NCI-H2196 treated with DMSO at 0.1 percent for 48 hours (cell line): Measurements from ENCODE around the gene CHRM1.

Source experiments
- DNase-seq: peaks from one replicate; lab custom pipeline; 2025; ENCODE audit not compliant: unreplicated experiment; lab: John Stamatoyannopoulos, UW

CHRM1 gene

DNA sequence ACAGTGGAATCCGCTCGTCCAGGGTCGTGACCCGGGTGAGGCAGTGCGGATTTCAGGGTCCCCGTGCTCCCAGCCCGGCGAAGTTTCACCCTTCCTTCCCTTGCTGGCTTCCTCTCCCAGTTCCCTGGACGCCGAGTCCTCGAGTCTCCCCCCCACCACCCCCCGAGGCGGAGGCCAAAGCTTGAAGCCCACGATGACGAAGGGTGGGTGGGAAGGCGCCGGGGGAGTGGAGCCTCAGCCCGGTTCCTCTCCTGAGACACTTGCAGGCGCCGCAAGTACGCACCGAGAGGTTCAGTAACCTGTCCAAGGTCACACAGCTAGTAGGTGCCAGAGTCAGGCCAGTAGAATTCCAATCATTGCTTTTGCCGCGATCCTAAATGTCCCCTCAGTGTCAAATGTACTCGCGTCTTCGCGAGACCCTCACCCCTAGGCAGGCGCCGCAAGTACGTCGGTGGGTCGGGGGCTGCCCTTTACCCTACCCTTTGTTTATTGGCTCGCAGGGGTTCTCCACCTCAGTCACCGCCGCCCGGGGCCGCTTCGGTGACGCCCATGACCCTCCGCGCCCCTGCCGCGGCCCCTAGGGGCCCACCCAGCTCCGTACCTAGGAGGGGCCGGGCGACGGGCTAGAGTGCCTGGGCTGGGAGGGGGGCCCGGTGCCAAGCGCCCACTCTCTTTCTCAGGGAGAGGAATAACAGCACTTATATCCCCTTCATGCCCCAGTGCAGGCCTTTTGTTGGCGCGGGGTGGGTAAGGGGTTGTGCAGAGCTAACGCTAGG is 5.7 kb upstream of the CHRM1 start:
- DNase-seq = no peak

DNA sequence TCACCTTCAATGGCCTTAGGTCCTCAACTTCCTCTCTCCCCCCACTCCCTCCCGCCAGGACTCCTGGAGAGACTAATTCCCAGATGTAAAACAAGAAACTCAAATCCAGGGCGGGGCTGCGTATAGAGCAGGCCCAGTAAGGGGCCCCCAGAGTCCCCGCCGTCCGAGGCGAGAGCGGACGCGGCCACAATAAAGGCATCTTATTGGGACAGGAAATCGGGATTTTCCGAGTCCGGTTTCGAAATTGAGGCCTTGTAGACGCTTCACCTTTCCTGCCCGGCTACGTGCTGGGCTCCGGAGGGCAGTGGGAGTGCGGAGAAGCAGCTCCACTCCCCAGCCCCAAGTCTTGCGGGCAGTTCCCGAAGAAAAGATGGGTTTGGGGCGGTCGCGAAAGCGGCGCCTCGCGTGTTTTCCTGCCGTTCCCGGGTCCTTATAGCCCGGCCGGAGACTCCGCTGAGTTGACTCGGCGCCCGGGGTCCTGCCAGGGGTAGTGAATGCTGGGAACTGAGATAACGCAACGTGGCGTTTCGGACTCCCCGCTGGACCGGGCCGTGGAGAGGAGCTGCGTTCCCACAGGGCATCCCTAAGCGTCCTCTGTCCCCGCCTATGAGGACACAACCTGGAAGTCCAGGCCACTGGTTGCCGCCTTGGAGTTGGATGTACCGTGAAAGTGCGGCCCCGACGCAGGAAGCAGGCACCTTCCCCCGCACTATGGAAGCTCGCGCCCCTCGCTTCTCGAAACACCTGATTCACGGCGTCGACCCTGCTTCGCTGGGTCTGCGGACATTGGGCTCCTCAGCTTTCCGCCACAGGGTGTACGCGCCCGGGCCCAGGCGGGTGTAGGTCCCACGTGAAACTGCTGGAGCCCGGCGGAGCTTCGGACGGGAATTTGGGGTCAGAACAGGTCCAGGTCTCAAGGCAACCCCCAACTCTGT is 4.8 kb upstream of the CHRM1 start:
- DNase-seq = no peak

DNA sequence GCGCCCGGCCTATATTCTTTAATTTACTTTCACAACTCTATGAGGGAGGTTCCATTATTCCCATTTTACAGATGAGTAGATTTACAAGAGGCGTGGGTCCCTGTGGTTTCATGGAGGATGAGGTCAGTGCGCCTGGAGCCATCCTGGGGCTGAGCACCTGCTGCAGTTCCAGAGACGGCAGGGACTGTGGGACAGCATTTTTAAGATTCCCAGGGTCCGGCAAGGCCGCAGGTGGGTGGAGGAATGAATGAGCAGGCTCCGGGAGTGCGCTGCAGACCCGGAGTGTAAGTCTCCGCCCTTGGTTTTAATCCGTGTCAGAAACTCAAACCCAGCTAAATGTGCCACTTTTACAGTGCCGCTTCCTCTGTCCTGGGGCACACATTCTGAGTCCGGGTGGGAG is 4.1 kb upstream of the CHRM1 start:
- DNase-seq = no peak

DNA sequence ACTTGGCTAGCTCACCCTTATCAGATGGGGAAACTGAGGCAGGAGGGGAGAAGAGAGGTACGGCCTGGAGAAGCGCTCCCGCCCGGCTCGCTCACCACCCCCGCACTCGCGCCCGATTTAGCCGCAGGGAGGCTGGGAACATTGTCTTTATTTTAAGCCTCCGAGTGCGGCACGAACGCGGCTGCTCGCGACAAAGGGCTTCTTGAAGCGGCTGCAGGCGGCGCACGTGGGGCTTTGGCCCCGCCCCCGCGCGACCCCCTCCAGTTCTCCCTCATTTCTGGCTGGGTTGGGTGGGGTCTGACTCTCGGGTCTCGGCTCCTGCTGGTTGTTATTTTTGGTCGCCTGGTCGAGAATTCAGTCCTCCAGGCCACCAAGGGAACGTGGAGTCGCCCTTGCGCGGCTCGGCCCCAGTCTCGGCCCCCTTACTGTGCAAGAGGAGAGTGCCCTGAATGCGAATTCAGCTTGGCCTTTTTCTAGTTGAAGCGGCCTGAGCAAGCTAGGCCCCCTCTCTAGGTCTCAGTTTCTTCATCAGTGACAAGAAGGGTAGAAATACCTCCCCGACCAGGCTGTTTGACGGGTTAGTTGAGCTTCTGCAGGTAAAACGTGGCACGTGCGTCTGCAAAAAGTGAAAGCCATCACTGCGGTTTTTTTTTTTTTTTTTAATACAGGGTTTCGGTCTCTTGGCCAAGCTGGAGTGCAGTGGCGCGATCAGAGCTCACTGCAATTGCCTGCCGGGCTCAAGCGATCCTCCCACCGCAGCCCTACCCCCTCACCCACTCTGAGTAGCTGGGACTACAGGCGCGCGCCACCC is 2.6 kb upstream of the CHRM1 start:
- no peak for DNase-seq

DNA sequence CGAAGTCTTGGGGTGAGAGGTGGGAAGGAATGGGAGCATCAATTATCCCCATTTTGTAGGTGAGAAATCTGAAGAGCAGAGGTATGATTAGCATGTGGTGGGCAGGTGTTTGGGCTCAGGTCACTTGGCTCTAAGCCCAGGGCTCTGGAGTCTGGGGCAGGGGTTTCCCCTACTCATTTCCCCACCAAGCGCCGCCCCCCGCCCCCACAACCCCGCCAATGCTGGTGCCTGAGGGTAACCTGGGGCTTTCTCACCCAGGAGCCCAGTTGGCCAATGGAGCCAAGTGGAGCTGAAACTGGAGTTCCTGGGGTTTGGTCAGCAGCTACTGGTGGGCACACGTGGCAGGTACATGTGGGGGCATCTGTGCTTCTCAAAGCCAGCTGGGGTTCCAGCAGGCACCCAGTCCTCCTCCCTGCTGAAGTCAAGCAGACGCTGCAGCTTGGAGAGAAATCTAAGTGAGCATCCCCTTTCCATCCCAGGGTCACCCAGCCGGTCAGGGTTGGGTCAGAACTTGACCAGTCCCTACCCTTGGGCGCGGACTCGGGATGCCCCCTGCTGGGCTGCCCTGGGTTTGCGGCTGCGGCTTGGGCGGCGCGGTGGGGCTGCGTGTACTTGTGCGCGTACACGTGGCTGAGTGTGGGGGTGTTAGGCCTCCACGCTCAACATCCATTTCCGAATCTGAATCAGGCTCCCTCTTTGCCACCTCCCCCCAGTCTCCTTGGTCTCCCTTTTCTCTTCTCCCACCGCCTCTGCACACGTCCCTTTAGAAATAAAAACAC is 1.7 kb upstream of the CHRM1 start:
- no peak for DNase-seq

DNA sequence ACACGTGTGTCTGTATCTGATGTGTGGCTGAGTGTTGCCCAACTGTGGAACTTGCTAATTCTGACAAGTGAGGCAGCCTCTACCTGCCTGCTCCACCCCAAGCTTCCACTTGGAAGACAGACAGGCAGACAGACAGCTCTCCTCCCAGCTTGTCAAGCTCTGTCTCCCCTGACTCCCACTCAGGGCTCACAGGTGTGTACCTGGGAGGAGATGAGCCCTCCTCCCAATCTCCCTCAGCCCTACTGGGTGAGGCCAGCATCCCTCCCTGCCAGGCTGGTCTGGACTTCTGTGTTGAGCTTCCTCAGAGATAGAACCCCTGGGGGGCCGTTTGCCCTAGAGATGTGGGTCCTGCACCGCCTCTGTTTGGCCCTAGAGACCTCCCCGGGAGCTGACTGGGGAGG is 1.0 kb upstream of the CHRM1 start:
- no peak for DNase-seq

DNA sequence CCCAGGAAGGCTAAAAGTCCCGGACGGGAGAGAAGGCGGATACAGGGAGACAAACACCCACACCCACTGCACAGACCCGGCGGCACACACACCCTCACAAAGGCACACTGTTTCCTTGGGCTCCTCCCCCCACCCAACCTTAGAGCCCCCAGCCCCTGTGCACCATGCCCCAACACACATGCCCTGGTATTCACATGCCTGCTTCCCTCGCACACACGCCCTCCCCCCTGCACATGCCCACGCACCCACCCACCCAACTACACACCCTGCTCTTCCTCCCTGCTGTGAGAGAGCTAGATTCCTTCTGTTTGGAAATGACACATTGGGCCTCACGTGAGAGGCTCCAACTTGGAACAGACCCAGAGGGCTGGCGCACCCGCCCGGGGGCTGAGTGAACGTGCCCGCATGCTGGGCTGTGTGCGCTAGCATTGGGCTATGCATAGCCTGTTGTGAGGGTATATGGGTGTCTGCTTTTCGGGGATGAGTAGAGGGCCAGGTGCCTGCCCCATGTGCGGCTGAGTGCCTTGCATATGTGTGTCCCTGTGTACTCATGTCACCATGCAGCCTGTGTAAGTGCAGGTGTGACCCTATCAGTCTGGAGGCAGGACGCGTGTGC is 518 bp upstream of the CHRM1 start:
- no peak for DNase-seq

DNA sequence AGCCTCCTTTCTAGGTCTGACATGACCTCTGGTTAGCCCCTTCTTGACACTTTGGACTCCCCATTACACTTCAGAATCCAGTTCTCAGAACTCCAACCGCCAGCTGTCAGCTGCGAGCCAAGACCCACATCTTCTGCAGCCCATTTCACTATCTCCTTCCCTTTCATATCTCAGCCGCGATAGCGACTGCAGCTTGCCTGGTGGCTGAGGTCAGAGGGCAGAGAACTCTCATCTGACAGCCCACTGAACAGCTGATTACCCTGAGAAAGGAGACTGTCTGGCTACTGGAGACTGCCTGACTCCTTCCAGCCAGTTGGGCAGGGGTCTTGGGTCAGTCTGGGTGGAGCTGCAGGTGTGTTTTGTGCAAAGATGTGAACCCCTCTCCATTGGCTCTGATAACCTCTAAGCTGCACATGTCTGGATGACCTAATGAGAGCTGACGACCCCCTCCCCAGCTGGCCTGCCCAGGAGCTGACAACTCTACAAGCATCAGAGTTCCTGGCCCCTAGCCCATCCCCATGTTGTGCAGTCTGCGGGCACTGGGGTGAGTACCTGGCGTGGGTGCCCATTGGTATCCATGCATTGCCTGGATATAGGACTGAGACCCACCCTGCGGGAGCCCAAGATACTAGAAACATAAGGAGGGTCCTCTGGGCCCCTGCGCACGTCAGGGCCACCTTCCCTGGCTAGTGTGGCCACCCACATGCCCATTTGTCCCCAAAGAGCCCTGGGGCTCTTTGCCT is 1.1 kb downstream of the CHRM1 start:
- DNase-seq = no peak

DNA sequence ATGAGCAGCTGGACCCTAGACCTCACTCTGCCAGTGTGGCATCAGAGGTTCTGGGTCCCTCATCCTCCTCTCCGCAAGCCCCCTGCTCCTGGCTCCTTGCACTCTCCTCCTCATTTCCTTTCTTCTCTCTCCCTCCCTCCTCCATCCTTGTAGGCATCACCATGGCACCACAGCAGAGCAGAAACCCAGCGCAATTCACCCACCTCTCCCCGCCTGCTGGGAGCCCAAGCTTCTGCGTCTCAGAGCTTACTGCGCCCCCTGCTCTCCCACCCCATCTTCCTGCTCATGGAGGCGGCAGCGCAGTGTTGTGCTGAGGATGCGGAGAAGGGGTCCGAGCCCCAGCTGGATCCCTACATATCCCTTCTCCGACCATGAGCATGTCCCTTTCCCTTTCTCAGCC is 1.7 kb downstream of the CHRM1 start:
- no peak for DNase-seq

DNA sequence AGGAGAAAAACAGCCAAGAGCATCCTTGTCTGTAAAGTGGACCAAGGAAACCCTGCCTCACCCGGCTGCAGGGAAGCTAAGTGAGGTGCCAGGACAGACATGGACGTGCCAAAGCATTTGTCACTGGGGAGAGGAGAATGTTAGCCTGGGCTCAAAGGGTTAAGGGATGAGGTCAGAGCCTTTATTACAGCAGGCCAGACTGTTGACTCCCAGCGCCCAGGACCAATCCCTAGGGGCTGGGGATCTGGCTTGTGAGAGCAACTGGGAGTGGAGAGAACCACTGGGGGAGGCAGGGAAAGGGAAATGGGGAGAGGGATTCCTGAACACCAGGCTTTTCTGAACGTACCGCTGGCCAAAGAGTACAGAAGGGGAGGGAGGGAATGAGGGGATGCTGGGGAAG is 2.6 kb downstream of the CHRM1 start:
- no peak for DNase-seq

DNA sequence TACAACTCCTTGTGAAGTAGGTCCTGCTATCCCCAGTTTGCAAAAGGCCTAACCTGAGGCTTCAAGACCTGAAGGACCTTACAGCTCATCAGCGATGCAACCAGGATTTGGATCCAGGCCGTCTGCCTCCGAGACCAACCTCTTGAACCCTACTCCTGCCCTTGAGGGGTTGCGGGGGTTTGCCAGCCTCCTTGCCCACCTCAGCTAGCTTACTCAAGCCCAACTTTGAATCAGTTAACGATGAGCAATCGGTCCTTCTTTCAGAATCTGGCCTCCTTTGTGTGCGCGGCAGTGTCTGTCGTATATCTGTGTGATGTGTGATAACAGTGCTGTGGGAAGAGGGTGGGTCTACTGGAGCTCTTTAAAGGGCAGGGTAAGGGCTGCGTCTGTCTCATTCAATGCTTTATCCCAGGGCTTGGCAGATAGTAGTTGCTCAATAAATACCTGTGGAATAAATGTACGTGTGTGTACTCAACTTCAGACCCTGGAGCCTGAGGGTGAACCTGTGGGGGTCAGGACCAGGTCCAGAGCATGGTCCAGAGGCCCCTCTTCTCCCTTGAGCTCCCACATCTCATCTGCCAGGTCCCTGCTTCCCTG is 3.2 kb downstream of the CHRM1 start:
- no peak for DNase-seq

DNA sequence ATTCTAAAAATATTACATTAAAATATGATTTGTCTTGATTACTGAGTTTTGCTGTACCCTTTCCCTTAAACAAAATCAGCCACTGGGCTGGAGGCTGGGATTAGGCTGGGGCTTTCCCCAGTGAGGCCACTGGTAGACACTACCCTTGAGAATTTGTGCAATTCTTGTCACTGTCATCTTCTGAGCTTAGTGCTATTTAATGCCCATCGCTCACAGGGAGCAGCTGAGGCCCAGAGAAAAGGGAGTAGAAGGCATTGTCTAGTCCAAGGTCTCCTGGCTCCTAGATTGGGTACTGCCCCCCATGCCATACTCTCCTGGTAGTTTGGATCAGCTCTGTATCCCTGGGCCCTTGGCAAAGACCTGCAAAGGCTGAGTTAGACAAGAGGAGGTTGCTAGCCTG is 6.7 kb downstream of the CHRM1 start:
- no peak for DNase-seq

DNA sequence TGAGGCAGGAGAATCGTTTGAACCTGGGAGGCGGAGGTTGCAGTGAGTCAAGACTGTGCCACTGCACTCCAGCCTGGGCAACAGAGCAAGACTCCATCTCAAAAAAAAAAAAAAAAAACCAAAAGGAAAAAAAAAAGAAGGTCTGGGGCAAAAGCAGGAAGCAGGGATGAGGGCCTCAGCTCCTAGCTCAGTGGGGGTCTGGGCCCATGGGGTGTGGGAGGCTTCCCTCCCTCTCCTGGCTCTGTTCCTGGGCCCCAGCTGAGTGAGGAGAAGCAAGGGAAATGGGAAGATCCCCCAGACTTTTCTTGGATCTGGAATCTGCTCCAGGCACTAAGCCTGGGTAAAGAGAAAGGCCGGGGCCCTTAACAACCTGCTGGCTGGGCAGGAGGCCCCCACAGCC is 8.9 kb downstream of the CHRM1 start:
- DNase-seq = no peak

DNA sequence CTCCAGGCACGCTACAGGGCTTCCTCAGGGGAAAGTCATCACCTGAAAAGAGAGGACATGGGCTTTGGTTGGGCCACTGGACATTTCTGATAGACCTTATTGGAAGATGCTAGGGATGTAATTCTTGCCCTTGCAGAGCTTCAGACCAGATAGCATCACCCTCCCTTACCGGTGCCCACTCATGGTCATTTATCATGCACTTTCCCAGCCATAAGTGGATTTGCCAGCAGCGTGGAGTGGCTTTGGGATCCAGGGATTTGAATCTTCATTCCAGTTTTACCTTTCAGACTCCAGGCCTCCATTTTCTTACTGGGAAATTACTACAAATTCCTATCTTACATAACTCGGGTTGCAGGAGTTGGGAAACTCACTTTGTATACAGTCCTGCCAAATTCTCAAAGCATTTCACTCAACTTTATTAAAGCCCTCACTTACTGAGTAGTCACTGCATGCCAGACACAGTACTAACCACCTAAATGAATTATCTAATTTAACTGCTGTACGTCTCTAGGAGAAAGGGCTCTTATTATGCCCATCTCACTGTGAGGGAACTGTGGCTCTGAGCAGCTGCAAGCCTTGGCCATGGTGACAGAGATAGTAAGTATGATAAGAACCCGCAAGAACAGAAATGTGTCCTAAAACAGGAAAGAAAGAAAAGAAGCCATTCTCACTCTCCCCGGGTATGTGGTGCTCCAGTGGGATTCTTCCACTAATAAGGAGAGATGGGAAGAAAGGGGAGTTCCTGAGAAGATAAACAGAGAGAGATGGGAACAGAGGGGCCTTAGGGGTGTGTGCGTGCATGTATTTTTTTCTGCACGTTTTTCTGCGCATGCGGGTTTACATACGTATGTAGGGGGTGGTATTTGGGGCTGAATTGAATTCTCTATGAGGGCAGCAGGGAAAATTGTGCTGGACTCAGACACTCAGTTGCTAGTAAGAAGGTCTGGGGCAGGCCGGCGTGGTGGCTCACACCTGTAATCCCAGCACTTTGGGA is 9.7 kb downstream of the CHRM1 start:
- DNase-seq = no peak

DNA sequence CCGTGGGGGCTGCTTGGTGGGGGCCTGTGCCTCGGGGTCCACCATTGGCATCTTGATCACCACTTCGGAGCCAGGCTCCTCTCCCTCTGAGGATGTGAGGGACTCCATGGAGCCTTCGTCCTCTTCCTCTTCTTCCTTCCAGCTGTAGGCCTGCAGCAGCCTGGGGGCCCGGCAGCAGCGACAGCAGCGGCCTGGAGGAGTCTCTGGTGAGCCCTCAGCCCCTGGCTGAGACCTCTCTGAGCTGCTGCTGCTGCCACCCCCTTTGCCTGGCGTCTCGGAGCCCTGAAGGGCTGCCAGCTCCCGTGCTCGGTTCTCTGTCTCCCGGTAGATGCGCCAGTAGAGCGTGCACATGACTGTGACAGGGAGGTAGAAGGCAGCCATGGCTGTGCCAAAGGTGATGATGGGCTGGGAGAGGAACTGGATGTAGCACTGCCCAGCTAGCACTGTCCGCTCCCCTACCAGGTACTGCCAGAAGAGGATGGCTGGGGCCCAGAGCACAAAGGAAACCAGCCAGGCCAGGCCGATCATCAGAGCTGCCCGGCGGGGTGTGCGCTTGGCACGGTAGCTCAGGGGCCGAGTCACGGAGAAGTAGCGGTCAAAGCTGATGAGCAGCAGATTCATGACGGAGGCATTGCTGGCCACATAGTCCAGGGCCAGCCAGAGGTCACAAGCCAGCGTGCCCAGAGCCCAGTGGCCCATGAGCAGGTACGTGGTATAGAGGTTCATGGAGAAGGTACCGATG is 10.9 kb downstream of the CHRM1 start:
- no peak for DNase-seq

DNA sequence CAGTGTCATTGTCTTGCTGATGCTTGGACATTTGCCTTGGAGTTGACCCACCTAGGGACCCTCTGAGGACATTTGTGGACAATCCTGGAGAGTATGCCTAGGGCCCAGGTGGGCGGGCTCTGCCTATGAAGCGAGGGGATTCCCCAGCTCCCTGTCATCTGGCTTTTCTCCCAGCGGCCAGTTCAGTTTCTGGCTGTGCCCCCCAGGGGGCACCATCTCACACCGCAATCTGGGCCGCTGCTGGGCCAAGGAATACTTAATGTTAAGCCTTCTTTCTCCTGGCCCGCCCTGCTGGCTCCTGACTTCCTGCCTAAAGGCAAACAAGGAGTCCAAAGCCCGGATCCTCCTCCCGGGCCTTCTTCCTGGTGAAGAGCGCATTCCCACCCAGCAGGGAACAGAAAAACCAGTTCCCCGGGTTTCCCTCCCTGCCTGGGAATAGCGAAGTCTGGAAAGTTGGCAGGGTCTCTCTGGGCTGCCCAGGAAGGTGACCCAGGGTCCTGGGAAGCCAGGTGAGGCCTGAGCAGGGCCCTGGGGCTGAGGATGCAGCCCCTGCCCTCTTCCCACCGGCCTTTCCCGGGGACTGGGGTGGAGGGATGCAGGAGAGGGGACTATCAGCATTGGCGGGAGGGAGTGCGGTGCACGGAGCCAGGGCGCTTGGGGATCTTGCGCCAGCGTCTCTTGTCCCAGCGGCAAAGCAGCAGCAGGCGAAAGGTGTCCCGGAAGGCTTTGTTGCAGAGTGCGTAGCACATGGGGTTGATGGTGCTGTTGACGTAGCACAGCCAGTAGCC is 11.9 kb downstream of the CHRM1 start:
- DNase-seq = no peak
